GM18526 (cell line): ENCODE measurements around the gene CLDN8.

Experiments
- POLR2A ChIP-seq: IDR thresholded peaks from 3 replicates; pipeline ENCODE4 v1.6.1; 2011; ENCODE audit not compliant: insufficient read length; ENCODE audit errors: extremely low read depth

CLDN8 gene

DNA sequence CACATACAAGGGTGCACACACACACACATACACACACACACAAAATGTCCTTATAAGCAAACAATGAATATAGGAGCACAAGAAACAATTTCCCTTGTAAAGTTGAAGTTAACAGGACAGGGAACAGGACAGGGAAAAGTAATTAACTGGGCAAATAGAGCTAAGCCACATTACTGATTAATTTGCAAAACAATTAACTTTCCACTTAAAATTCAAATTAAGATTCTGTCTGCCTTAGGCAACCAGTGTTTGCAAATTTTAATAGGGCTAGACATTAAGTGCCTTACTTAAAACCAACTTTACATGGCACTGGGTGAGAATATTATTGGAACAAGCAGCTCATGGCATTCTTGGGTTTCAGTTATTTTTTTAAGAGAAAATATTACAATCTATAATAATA, 6.8 kb upstream of the CLDN8 start:
- no peak for TF ChIP-seq POLR2A

DNA sequence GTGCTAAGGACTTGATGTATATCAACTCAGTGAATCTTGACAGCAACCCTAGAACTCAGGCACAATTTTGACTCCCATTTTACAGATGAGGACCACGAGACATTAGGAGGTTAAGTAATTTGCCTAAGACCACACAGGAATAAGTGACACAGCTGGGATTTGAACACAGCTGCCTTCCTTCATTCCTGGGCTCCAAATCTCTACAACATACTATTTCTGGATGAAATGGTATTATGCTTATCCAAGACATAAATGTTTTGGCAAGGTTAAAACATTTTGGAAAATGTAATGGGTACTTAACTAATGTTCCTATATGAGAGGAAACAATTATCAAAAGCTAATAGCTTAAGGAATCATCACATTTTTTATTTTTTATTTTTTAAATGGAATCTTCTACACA, 4.8 kb downstream of the CLDN8 start:
- no peak for TF ChIP-seq POLR2A

DNA sequence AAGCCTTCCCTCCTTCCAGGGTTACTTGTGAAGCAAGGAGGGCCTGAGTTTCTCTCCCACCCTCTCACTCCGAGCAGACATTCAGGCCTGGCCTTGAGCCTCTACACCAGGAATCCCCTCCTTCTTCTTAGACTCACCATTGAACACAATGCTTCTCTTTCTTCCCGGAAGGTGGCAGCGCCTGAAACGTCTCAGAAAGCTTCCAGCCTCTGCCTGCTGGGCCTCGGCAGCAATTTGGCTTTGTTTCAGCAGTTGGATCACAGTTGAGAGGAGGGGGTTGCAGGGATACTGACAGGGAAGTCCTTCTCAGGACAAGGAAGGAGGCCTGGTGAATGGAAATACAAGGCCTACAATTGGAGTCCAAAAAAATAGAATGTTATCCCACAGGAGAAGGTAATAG, 6.3 kb downstream of the CLDN8 start:
- no peak for TF ChIP-seq POLR2A

GRCh38 chr21:30207252-30207579, 8.7 kb downstream of the CLDN8 start:
- no peak for TF ChIP-seq POLR2A

GRCh38 chr21:30206551-30207251, 9.2 kb downstream of the CLDN8 start:
- TF ChIP-seq POLR2A, result no peak

DNA sequence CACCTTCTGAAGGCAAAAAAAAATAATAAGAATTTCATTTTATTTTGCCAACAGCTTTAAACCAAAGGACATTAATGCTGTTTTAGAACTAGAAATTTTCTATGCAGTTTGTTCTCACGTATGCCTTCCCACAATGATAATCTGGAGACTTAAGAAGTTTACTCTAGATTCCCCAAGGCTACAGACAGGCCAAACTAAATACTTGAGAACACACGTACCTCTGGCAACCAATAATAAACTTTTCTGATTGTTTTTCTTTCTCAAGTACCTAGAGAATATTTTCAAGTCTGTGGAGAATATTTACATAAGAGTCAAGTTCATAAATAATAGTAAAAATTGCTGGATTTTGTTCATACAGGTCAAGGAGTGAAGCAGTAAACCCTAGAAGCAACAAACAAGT, 15.9 kb downstream of the CLDN8 start:
- TF ChIP-seq POLR2A, result no peak

DNA sequence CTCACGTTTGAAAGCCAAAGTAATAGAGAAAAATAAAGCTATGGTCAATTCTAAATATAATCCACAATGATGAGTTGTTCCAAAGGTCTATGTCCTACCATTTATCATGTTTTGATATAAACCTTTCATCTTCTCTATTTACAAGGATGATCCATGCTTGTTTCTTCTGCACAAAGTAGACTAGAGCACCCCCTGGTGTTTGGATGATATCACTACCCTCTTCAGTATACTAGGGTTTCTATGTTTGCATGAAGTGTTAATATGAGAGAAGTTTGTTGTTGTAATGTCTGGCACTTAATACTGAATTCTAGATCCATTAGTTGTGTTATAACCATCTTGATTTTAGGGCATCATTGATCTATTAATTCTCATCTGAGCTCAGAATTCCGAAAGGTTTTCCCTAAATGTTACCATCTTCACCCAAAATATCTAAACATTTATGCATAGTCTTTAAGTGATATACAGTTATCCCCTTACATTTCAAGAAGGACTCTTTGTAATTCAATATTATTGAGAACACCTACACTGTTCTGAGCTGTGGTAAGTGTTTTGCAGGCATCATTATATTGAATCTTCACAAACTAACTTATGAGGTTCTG, 21.1 kb downstream of the CLDN8 start:
- no peak for TF ChIP-seq POLR2A

DNA sequence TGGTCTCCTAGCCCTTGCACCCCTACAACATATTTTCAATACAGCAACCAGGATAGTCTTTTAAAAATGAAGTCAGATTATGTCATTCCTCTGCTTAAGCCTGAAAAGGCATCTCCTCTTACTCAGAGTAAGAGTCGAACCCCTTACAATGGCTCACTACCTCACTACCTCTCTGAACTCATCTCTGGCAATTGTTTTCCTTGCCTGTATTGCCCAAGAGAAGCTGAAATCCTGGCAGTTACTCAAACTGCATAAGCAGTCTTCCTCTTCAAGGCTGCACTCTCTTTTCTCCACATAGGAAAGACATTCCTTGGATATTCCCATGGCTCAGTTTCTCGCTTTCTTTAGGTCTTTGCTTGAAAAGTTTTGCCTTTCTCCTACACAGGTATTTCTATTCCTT, 22.7 kb downstream of the CLDN8 start:
- TF ChIP-seq POLR2A, result no peak

DNA sequence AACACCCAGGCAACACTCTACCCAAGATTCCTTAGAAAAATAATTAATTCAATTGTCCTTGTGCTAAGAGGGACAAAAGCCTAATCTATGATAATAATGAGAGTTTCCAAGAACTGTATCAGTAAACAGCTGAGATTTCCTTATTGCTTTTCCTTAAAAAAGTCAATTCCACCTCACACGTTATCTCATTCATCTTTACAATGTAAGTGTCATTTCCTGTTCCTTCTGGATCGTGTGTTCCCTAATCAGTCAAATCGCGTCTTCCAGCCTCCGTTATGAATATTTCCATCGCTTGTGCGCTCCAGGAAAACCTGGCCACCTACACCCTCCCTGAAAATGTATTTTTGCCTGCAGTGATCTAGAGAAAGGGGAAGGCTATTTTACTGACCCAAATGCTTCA, 25.3 kb downstream of the CLDN8 start:
- TF ChIP-seq POLR2A, result no peak

DNA sequence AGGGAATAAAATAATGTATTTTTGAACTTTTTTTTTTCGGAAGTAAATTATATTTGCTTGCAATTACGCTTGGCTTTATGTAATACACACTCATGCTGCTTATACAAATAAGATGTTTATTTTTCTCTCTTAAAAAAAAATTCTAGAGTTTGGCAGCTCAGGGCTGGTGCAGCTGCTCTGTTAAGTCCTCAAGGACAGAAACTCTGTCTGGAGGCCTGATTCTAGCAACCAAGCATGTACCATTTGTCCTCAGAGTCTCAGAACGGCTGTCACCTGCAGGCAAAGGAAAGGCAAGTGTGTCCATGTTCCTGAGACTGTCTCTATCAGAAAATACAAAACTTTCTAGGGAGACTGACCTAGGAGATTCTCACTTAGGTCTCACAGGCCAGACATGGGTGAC, 26.1 kb downstream of the CLDN8 start:
- no peak for TF ChIP-seq POLR2A

DNA sequence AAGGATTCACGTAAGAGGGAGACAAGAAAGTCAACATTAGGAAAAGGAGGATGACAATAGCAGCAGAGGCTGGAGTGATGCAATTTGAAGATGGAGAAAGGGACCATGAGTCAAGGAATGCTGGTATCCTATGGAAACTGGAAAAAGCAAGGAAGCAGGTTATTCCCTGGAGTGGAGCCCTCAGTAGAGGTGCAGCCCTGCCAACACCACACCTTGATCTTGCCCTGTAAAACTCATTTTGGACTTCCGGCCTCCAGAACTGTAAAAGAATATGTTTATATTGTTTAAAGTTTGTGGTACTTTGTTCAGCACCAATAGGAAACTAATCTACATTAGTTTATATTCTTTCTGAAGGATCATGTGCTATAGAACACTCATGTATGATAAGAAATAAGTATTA, 29.7 kb downstream of the CLDN8 start:
- TF ChIP-seq POLR2A, result no peak

GRCh38 chr21:30168086-30168485, 47.8 kb downstream of the CLDN8 start:
- TF ChIP-seq POLR2A, result no peak

DNA sequence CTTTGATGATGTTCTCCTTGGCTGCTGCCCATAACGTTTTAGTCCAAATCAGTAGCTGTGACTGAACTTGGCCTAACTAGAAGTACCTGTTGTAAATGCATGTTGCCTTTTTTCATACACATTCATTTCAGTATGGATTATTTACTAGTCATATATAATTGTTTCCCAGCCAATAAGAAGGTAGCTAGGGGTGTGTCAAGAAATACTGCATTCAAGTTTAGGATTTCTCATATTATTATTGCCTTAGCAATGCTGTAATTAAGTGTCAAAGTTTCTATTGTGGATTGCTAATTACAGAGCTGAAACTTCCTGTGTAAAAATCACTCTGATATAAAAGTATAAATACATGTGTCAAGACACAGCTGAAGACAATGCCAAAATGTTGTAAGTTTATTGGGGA, 49.2 kb downstream of the CLDN8 start, which contains the start of gene CLDN17:
Gene CLDN17, minus strand, starts transcription at position 101 of the 400 bp plus-strand sequence. CDS start 188 bp downstream, outside the sequence.
- TF ChIP-seq POLR2A, result no peak

DNA sequence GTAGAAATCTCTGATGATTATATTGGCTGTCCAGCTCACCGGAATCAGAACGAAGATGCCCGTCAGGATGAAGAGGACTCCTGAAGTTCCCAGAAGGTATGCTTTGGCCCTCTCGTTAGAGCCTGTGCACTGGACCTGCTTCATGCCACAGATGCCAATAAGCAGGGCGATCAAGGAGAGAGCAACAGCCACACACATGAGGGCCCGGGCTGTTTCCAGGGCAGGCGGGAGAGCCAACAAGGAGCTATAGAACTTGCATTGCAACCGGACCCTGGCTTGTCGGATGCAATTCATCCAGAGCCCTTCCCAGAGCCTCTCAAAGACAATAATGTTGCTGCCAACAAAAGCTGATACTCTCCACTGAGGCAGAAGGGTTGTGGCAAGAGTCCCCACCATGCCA, 49.7 kb downstream of the CLDN8 start:
- TF ChIP-seq POLR2A, result no peak

DNA sequence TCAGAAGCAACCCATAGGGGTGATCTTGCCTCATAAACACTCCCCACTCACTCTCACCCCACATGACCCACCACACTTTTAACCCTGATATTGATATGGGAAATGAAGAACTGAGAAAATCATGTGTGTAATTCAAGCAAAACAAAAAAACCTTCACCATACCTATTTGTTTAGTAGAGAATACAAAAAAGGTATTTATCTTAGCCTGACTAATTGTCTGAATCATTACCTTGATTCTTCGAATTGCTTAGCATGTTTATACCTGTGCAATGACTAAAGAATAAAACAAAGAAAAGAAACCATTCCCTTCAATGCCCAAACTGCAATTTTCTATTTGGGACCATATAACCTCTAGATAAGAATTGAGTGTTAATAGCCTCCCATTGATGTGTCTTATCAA, 51.1 kb downstream of the CLDN8 start:
- no peak for TF ChIP-seq POLR2A
